HUES48 (cell line): Measurements from ENCODE around the gene SLC25A21.
"Not testable (repeated sequence)": the region's sequence is repeated elsewhere in the genome, so short reads cannot be mapped to it uniquely, and the experiment has no call there.

Experiments used
- H3K27ac ChIP-seq: one replicate; pipeline ENCODE4 v1.7.0; 2013; ENCODE audit warnings: low read depth, low read length, inconsistent platforms
- H3K27me3 ChIP-seq: 2 replicates; pipeline ENCODE4 v1.6.1; 2013; ENCODE audit warnings: mild to moderate bottlenecking, low read length; ENCODE audit not compliant: control insufficient read depth, insufficient read depth
- H3K36me3 ChIP-seq: 2 replicates; pipeline ENCODE4 v1.6.1; 2013; ENCODE audit warnings: low read length; ENCODE audit not compliant: control insufficient read depth, insufficient read depth
- H3K4me1 ChIP-seq: 2 replicates; pipeline ENCODE4 v1.6.1; 2013; ENCODE audit warnings: mild to moderate bottlenecking, low read length; ENCODE audit not compliant: control insufficient read depth, insufficient read depth
- H3K4me3 ChIP-seq: 2 replicates; pipeline ENCODE4 v1.5.1; 2013; ENCODE audit warnings: mild to moderate bottlenecking, low read depth, low read length
- H3K9ac ChIP-seq: 2 replicates; pipeline ENCODE4 v1.6.1; 2013; ENCODE audit warnings: mild to moderate bottlenecking, low read depth, low read length, moderate library complexity
- H3K9me3 ChIP-seq: 2 replicates; pipeline ENCODE4 v1.6.1; 2013; ENCODE audit warnings: low read length; ENCODE audit not compliant: control insufficient read depth, insufficient read depth

Gene SLC25A21

DNA sequence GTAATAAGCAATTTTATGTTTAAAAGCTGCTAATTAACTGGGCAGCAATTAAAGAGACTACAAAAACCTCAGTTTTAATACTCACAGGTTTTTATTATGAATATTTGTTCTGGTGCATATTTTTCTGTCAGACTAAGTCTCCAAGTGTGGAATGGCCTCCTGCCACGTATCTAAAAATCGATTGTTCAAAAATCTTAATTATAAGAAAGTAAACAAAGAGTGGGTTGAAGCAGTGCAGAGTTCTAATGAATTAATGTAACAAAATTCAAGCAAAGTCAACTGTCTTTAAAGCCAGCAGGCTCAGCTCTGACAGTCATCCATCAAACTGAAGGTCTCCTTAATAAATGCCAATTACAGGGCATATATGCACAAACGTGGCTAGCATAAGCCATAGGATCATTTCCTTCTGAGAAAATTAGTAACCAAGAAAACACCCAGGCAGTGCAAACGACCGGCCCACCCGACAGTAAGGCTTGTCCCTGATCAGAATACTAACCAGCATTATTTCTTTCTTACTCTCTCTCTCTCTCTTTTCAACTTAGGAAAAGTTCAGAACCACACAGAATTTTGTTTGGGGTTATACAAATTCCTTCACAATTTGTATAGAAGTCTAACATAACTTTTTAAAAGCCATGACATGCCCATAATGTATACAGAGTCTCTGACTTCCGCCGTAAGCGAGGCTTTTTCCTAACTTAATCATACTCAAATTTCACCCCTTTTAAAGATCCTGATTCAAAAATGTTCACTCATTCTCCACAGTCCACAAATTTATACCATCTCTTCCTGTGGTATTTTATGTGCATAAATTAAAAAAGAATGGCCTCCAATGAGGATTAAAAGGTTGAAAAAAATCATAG is 83.8 kb downstream of the SLC25A21 start:
- no peaks in the 10 kb centered on the region for H3K36me3 ChIP-seq
- no peaks in the 10 kb centered on the region for H3K4me1 ChIP-seq
- no peak overlapping the region for H3K9ac ChIP-seq
- H3K9me3 ChIP-seq = no peaks in the 10 kb centered on the region
- no peak overlapping the region for H3K4me3 ChIP-seq
- H3K27ac ChIP-seq = no peak overlapping the region
- H3K27me3 ChIP-seq = no peaks in the 10 kb centered on the region

- no peak overlapping the region for H3K9ac ChIP-seq
- H3K27me3 ChIP-seq = no peaks in the 10 kb centered on the region
- H3K27ac ChIP-seq = no peak overlapping the region
- H3K4me1 ChIP-seq = no peaks in the 10 kb centered on the region
- no peaks in the 10 kb centered on the region for H3K9me3 ChIP-seq
- H3K36me3 ChIP-seq = no peaks in the 10 kb centered on the region
- no peak overlapping the region for H3K4me3 ChIP-seq
Measured at GRCh38 chr14:37087520-37087919, 84.9 kb downstream of the SLC25A21 start.

- Histone ChIP-seq H3K9ac (no peak overlapping the region), H3K27me3 (no peaks in the 10 kb centered on the region), H3K27ac (no peak overlapping the region), H3K9me3 (no peaks in the 10 kb centered on the region), H3K36me3 (no peaks in the 10 kb centered on the region), H3K4me1 (no peaks in the 10 kb centered on the region), H3K4me3 (no peak overlapping the region)
Measured at GRCh38 chr14:37083599-37083998, 88.8 kb downstream of the SLC25A21 start.

DNA sequence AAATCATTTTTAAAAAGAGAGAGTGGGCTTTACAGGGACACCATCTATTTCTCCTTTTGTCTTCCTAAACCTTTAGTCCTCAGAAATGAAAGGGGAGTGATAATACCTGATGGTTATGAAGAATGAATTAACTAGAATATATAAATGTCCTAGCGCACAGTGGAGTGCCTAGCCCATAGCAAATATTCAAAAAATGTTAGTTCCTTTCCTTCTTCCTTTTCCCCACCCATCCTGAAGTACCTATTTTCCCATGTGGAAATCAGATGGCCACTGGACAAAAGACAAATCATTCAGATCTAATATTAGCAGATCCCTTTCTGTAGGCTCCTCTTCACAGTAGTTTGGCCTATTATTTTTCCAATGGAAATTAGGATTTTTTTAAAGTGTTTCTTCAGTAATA is 90.0 kb downstream of the SLC25A21 start:
- no peaks in the 10 kb centered on the region for H3K27me3 ChIP-seq
- no peak overlapping the region for H3K27ac ChIP-seq
- H3K4me3 ChIP-seq = no peak overlapping the region
- H3K9me3 ChIP-seq = no peaks in the 10 kb centered on the region
- H3K9ac ChIP-seq = no peak overlapping the region
- H3K36me3 ChIP-seq = no peaks in the 10 kb centered on the region
- H3K4me1 ChIP-seq = no peaks in the 10 kb centered on the region

DNA sequence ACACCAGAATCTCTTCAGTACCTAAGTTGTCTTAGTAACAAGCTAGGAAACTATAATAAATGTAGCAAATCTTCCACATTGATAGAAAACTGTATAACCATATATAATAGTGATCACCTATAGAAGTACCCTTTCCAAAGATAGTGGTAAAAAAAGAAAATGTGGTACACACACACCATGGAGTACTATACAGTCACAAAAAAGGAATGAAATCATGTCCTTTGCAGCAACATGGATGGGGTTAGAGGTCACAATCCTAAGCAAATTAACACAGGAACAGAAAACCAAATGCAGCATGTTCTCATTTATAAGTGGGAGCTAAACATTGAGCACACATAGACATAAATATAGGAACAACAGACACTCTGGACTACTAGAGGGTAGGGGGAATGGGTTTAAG is 90.5 kb downstream of the SLC25A21 start:
- Histone ChIP-seq H3K27me3 (no peaks in the 10 kb centered on the region), H3K4me1 (no peaks in the 10 kb centered on the region), H3K9ac (no peak overlapping the region), H3K36me3 (no peaks in the 10 kb centered on the region), H3K4me3 (no peak overlapping the region), H3K27ac (no peak overlapping the region), H3K9me3 (no peaks in the 10 kb centered on the region)

GRCh38 chr14:37081218-37081617 is 91.2 kb downstream of the SLC25A21 start:
- Histone ChIP-seq H3K27me3 (no peaks in the 10 kb centered on the region), H3K27ac (no peak overlapping the region), H3K4me1 (no peaks in the 10 kb centered on the region), H3K9ac (no peak overlapping the region), H3K4me3 (no peak overlapping the region), H3K36me3 (no peaks in the 10 kb centered on the region), H3K9me3 (no peaks in the 10 kb centered on the region)

DNA sequence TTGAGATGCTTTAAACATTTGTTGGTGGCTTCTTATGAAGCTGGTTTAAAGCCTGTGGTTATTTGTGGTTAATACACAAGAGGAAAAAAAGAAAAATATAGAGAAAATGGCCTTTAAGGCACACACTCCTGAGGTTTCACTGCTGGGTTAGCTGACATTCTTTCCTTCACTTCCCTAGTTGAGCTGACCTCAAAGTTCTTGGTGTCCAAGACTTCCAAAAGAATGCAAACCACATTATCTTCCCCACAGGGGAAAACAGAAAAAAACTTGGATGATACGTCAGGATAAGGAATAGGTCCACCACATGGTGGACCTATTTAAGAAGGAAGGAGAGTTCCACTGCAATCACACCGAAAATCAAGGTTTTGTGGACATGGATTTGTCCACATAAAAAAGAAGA is 94.3 kb downstream of the SLC25A21 start:
- H3K9me3 ChIP-seq = no peaks in the 10 kb centered on the region
- H3K4me3 ChIP-seq = no peak overlapping the region
- no peak overlapping the region for H3K9ac ChIP-seq
- H3K36me3 ChIP-seq = no peaks in the 10 kb centered on the region
- no peak overlapping the region for H3K27ac ChIP-seq
- no peaks in the 10 kb centered on the region for H3K4me1 ChIP-seq
- no peaks in the 10 kb centered on the region for H3K27me3 ChIP-seq

GRCh38 chr14:37074320-37074719 is 98.1 kb downstream of the SLC25A21 start:
- not testable (repeated sequence) for H3K4me3 ChIP-seq, H3K4me1 ChIP-seq, H3K9me3 ChIP-seq, H3K27me3 ChIP-seq, H3K27ac ChIP-seq, H3K36me3 ChIP-seq, H3K9ac ChIP-seq

- no peak overlapping the region for H3K9ac ChIP-seq
- peaks cover 17% of the 10 kb centered on the region for H3K4me1 ChIP-seq
- no peaks in the 10 kb centered on the region for H3K9me3 ChIP-seq
- H3K27ac ChIP-seq = no peak overlapping the region
- no peak overlapping the region for H3K4me3 ChIP-seq
- H3K27me3 ChIP-seq = no peaks in the 10 kb centered on the region
- no peaks in the 10 kb centered on the region for H3K36me3 ChIP-seq
Measured at GRCh38 chr14:37063467-37064240, 108.8 kb downstream of the SLC25A21 start.

- Histone ChIP-seq H3K9ac (no peak overlapping the region), H3K9me3 (no peaks in the 10 kb centered on the region), H3K4me1 (peaks cover 18% of the 10 kb centered on the region), H3K4me3 (no peak overlapping the region), H3K27me3 (no peaks in the 10 kb centered on the region), H3K36me3 (no peaks in the 10 kb centered on the region), H3K27ac (no peak overlapping the region)
Measured at GRCh38 chr14:37062191-37062803, 110.1 kb downstream of the SLC25A21 start.

DNA sequence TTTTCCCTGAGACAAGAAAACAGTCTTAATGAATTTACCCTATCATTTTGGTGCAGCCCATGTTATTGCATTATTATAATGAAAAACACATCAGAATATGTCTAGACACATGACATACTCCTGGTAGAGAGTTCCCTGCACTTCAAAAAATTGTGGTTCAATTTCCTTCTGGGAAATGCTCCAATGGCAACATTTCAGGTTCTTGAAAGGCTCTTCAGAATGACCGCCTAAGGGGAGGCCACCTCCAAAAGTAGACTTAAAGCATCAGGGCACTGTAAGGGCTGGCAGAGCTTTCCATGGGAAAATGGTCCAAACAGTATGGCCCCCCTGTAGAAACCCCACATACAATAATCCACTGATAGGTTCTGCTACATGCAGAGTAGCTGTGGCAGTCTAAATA is 110.7 kb downstream of the SLC25A21 start:
- Histone ChIP-seq H3K27me3 (no peaks in the 10 kb centered on the region), H3K36me3 (no peaks in the 10 kb centered on the region), H3K4me1 (peaks cover 24% of the 10 kb centered on the region), H3K9me3 (no peaks in the 10 kb centered on the region), H3K4me3 (no peak overlapping the region), H3K27ac (no peak overlapping the region), H3K9ac (no peak overlapping the region)
